ENCODE data around the gene PRELID3B. TPM values are rescaled to one million over a fixed set of nuclear protein-coding genes. Genes with fewer than 3 reads are reported as not detected.

The PRELID3B gene
- total and polyA plus RNA-seq, 2 of the 13 experiments (the other 11 are each of a cell fraction or from before 2014, with no cell fraction given): 23.3 to 42.6 TPM

GRCh38 chr20:59003836-59004492 lies 38.6 kb downstream of the PRELID3B start (continued):
- TF ChIP-seq CAMTA2 (CRISPR knock-in tag; IDR thresholded peaks at IDR 0.05; ENCODE audit: borderline replicate concordance) (no peak), ZSCAN25 (CRISPR knock-in tag; IDR thresholded peaks at IDR 0.05) (peak; percentile 53; the same call in 1 of the 2 replicates), MXD4 (CRISPR knock-in tag; IDR thresholded peaks at IDR 0.05) (no peak), NFYB (CRISPR knock-in tag; IDR thresholded peaks at IDR 0.05) (no peak), ZNF547 (CRISPR knock-in tag; IDR thresholded peaks at IDR 0.05) (0 out of 2 replicates have a peak, but pooled peaks have one; percentile 60), THYN1 (CRISPR knock-in tag; IDR thresholded peaks at IDR 0.05; ENCODE audit: borderline replicate concordance, low read depth) (no peak), ZNF33B (CRISPR knock-in tag; IDR thresholded peaks at IDR 0.05) (0 out of 2 replicates have a peak, but pooled peaks have one; percentile 41), TBX2 (CRISPR knock-in tag; IDR thresholded peaks at IDR 0.05; ENCODE audit: borderline replicate concordance) (no peak), ZC3H13 (CRISPR knock-in tag; IDR thresholded peaks at IDR 0.05) (0 out of 2 replicates have a peak, but pooled peaks have one; percentile 10), ZNF788 (CRISPR knock-in tag; IDR thresholded peaks at IDR 0.05; ENCODE audit: borderline replicate concordance) (0 out of 2 replicates have a peak, but pooled peaks have one; percentile 32), GTF3A (CRISPR knock-in tag; conservative IDR thresholded peaks at IDR 0.05) (no peak), FOXJ3 (CRISPR knock-in tag; IDR thresholded peaks at IDR 0.05; ENCODE audit: borderline replicate concordance) (no peak), ZNF564 (CRISPR knock-in tag; IDR thresholded peaks at IDR 0.05) (no peak), TOPORS (CRISPR knock-in tag; IDR thresholded peaks at IDR 0.05) (no peak), ZUFSP (CRISPR knock-in tag; IDR thresholded peaks at IDR 0.05; ENCODE audit: borderline replicate concordance) (no peak), ZNF274 (CRISPR knock-in tag; IDR thresholded peaks at IDR 0.05) (peak; percentile 84), ZNF674 (CRISPR knock-in tag; IDR thresholded peaks at IDR 0.05; ENCODE audit: low read depth) (no peak), HNRNPK (IDR thresholded peaks at IDR 0.05; ENCODE audit: low read depth, low read length, poor library complexity, severe bottlenecking) (no peak), PAX8 (CRISPR knock-in tag; IDR thresholded peaks at IDR 0.05; ENCODE audit: borderline replicate concordance) (no peak), GLI4 (CRISPR knock-in tag; IDR thresholded peaks at IDR 0.05; ENCODE audit: borderline replicate concordance) (0 out of 2 replicates have a peak, but pooled peaks have one; percentile 68), ZNF883 (CRISPR knock-in tag; IDR thresholded peaks at IDR 0.05; ENCODE audit: not compliant biosample characterization) (peak; percentile 42), TCF12 (IDR thresholded peaks at IDR 0.05) (no peak), TCF12 (CRISPR knock-in tag; IDR thresholded peaks at IDR 0.05) (no peak)
- TF ChIP-seq, protein P1, sequence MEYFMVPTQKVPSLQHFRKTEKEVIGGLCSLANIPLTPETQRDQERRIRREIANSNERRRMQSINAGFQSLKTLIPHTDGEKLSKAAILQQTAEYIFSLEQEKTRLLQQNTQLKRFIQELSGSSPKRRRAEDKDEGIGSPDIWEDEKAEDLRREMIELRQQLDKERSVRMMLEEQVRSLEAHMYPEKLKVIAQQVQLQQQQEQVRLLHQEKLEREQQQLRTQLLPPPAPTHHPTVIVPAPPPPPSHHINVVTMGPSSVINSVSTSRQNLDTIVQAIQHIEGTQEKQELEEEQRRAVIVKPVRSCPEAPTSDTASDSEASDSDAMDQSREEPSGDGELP (IDR thresholded peaks at IDR 0.05; ENCODE audit: borderline replicate concordance, low read depth): peak; percentile 29; the same call in 1 of the 2 replicates

Measured in HepG2 (cell line).